HFFc6 (cell line): ENCODE measurements around the gene VPS33B. TPM values are rescaled to one million over a fixed set of nuclear protein-coding genes. Genes with fewer than 3 reads are reported as not detected.
"Not testable (repeated sequence)": the region's sequence is repeated elsewhere in the genome, so short reads cannot be mapped to it uniquely, and the experiment has no call there.

Experiments used
- DNase-seq: peaks from one replicate; pipeline ENCODE4 v3.0.0-alpha.2; 2018
- H3K27ac Mint-ChIP-seq: 2 replicates; pipeline ENCODE4 v1.8.0; 2020; ENCODE audit warnings: mild to moderate bottlenecking, mixed read lengths
- H3K27me3 Mint-ChIP-seq: 2 replicates; pipeline ENCODE4 v1.8.0; 2021; ENCODE audit warnings: mild to moderate bottlenecking, moderate library complexity, mixed read lengths; ENCODE audit not compliant: insufficient read depth
- H3K36me3 Mint-ChIP-seq: 2 replicates; pipeline ENCODE4 v1.8.0; 2021; ENCODE audit warnings: low read depth, mixed read lengths
- H3K4me1 Mint-ChIP-seq: 2 replicates; pipeline ENCODE4 v1.8.0; 2020; ENCODE audit warnings: low read depth, mixed read lengths
- H3K4me3 Mint-ChIP-seq: 2 replicates; pipeline ENCODE4 v1.8.0; 2020; ENCODE audit warnings: mild to moderate bottlenecking, moderate library complexity, mixed read lengths
- H3K9me3 Mint-ChIP-seq: 2 replicates; pipeline ENCODE4 v1.8.0; 2020; ENCODE audit warnings: mild to moderate bottlenecking, mixed read lengths
- total RNA-seq, 6 experiments: library from RNA; stranded (reverse); fragmentation: NEBNext Ultra II Directional; extraction: Animal tissue kit (Norgen Biotek cat#: 25700); gene quantifications; 2 replicates in 1 of 6; 3 replicates in 5 of 6; pipeline ENCODE4 v1.2.3, GENCODE V29; 2021
- TF ChIP-seq, protein P1 (sequence below): fragments of 200-600 bp; sonication (generic); IDR thresholded peaks from 2 replicates; pipeline ENCODE4 v1.5.0; 2021; ENCODE audit warnings: antibody characterized with exemption, mild to moderate bottlenecking

VPS33B gene
- total RNA-seq, 6 experiments from 2014 or later = 12.7 to 18.8 (median 16.2) TPM

DNA sequence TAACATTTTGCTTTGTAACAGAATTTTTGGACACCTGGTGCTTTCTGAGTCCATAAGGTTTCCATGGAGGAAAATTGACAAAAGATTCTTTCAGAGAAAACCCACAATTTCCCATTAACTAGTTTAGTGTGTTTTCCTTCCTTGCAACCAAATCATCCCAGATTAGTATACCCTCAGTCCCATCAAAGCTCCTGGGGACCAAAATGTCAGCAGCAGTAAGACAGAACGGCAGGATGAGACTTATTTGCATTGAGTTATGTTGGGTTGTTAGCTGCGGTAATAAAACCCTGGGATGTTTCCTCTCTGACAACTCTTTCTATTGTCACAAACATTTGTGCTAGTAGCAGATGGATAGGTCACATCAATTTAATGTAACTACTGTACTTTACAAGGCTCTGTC is 32.4 kb upstream of the VPS33B start:
- H3K27ac Mint-ChIP-seq = no peak overlapping the region
- H3K4me1 Mint-ChIP-seq = peaks cover 24% of the 10 kb centered on the region
- peaks cover 30% of the 10 kb centered on the region for H3K27me3 Mint-ChIP-seq
- no peaks in the 10 kb centered on the region for H3K36me3 Mint-ChIP-seq
- DNase-seq = no peak
- TF ChIP-seq, protein P1, sequence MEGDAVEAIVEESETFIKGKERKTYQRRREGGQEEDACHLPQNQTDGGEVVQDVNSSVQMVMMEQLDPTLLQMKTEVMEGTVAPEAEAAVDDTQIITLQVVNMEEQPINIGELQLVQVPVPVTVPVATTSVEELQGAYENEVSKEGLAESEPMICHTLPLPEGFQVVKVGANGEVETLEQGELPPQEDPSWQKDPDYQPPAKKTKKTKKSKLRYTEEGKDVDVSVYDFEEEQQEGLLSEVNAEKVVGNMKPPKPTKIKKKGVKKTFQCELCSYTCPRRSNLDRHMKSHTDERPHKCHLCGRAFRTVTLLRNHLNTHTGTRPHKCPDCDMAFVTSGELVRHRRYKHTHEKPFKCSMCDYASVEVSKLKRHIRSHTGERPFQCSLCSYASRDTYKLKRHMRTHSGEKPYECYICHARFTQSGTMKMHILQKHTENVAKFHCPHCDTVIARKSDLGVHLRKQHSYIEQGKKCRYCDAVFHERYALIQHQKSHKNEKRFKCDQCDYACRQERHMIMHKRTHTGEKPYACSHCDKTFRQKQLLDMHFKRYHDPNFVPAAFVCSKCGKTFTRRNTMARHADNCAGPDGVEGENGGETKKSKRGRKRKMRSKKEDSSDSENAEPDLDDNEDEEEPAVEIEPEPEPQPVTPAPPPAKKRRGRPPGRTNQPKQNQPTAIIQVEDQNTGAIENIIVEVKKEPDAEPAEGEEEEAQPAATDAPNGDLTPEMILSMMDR = no peak
- no peaks in the 10 kb centered on the region for H3K9me3 Mint-ChIP-seq
- H3K4me3 Mint-ChIP-seq = no peak overlapping the region; the same call in 1 of the 2 replicates

DNA sequence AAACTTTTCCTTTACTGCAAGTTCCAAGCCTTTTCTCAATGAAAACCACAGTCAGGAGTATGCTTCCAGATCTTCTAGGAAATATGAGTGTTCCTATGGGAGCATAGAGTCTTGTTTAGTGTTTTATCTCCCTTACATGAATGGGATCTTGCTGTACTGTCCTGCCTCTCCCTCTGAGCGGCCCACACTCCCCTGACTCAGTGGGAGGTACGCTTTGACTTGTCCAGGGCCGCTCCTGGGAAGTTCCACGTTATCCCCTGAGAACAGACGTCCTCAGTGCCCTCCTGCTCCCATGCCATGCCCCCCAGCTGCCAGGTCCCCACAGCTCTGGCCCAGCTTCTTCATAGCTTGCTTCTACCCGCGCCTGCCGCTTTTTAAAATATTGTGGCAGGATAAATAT is 28.9 kb upstream of the VPS33B start:
- Mint-ChIP-seq H3K27ac (no peak overlapping the region), H3K27me3 (peaks cover 15% of the 10 kb centered on the region; the same call in 1 of the 2 replicates), H3K9me3 (no peaks in the 10 kb centered on the region), H3K4me3 (no peak overlapping the region), H3K4me1 (peaks cover 38% of the 10 kb centered on the region), H3K36me3 (no peaks in the 10 kb centered on the region)
- no peak for DNase-seq
- TF ChIP-seq, protein P1 = no peak

DNA sequence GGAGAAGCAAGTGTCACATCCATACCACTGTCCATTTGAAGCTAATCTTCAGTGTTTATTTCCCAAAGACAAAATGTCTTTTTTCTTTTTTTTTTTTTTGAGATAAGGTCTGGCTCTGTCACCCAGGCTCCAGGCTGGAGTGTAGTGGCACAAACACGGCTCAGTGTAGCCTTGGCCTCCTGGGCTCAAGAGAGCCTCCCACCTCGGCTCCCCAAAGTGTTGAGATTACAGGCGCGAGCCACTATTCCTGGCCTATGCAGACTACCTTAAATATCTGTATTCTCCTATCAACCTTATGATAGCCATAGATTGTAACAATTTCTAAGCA is 27.7 kb upstream of the VPS33B start:
- Mint-ChIP-seq H3K9me3 (no peaks in the 10 kb centered on the region), H3K4me1 (peaks cover 26% of the 10 kb centered on the region), H3K27me3 (peaks cover 12% of the 10 kb centered on the region; the same call in 1 of the 2 replicates), H3K27ac (no peak overlapping the region), H3K4me3 (no peak overlapping the region), H3K36me3 (no peaks in the 10 kb centered on the region)
- DNase-seq = no peak
- TF ChIP-seq, protein P1 = peak; percentile 10

DNA sequence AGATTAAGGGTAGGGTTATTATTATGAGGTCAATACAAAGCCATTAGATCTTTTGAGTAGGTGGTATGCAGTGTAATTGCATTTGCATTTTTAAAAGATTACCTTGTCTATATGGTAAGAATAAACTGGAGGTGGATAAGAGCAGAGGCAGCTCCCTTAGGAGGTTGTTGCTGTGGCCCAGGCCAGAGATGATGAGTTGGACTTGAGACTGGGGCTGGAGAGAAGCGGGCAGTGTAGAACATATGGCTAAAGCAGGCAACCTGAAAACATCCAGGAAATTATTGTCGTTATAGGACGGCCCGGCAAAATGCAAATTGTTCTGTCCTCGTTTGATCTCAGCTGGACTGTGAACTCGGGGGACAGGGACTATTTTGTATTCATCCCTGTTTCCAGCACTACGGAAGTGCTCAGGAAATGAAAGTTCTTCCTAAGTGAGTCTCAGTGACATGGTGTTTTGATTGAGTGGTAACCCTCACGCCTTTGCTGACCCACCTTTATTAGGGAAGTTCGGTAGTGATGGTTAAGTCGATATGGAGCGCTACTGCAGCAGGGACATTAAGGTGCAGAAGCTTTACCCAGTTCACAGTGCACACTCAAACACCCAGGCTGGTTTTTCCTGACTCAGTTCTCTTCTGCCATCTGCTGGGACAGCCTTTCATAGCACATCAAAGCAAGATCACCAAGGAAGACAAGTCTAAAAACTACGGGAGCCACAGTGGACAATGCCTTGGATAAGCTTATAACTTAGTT is 27.2 kb upstream of the VPS33B start:
- Mint-ChIP-seq H3K4me3 (no peak overlapping the region; the same call in 1 of the 2 replicates), H3K4me1 (peaks cover 21% of the 10 kb centered on the region), H3K27me3 (peaks cover 12% of the 10 kb centered on the region; the same call in 1 of the 2 replicates), H3K9me3 (no peaks in the 10 kb centered on the region), H3K27ac (no peak overlapping the region), H3K36me3 (no peaks in the 10 kb centered on the region)
- TF ChIP-seq, protein P1 = peak; percentile 75
- peak; percentile 56 for DNase-seq

DNA sequence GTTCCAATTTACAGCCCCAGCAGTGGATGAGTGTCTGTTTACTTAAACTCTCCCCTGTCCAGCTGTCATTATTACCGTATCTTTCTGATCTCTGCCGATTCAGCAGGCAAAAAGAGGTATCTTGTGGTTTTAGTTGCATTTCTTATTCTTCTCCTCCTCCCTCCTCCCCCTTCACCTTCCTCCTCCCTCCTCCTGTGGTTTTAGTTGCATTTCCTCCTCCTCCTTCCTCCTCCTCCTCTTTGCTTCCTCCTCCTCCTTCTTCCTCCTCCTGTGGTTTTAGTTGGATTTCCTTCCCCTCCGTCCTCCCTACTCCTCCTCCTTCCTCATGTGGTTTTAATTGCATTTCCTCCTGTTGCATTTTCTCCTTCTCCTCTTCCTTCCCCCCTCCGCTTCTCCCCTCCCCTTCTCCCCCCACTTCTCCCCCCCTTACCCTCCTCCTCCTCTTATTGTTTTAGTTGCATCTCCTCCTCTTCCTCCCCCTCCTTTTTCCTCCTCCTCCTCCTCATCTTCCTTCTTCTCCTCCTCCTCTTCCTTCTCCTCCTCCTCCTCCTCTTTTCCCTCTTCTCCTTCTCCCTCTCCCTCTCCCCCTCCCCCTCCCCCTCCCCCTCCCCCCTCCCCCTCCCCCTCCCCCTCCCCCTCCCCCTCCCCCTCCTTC is 25.3 kb upstream of the VPS33B start:
- no peak for DNase-seq
- Mint-ChIP-seq H3K36me3 (no peaks in the 10 kb centered on the region), H3K9me3 (no peaks in the 10 kb centered on the region), H3K4me1 (peaks cover 17% of the 10 kb centered on the region), H3K27me3 (peaks cover 8% of the 10 kb centered on the region), H3K27ac (no peak overlapping the region), H3K4me3 (peak overlapping the region; percentile 23; the same call in 1 of the 2 replicates)
- TF ChIP-seq, protein P1 = no peak

DNA sequence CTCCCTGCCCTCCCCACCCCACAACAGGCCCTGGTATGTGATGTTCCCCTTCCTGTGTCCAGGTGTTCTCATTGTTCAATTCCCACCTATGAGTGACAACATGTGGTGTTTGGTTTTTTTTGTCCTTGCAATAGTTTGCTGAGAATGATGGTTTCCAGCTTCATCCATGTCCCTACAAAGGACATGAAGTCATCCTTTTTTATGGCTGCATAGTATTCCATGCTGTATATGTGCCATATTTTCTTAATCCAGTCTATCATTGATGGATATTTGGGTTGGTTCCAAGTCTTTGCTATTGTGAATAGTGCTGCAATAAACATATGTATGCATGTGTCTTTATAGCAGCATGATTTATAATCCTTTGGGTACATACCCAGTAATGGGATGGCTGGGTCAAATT is 23.7 kb upstream of the VPS33B start:
- DNase-seq, H3K27ac Mint-ChIP-seq, H3K36me3 Mint-ChIP-seq, H3K27me3 Mint-ChIP-seq, H3K4me3 Mint-ChIP-seq, H3K9me3 Mint-ChIP-seq: not testable (repeated sequence)
- peaks cover 18% of the 10 kb centered on the region for H3K4me1 Mint-ChIP-seq
